Activated CD4-positive, alpha-beta T cell treated with anti-CD3 and anti-CD28 coated beads, Interleukin-2, amount 10 ng/mL, durations not matched to agents 7 days and 5 days (primary cell): Measurements from ENCODE around the gene MVB12B. TPM values are rescaled to one million over a fixed set of nuclear protein-coding genes. Genes with fewer than 3 reads are reported as not detected.

Experiments used
- CTCF ChIA-PET: fragments of 350-600 bp; sonication (Branson Sonifier 250); formaldehyde crosslinking; loops from one replicate; lab custom pipeline; 2021; ENCODE audit warnings: antibody characterized with exemption; lab: Charles Lee
- POLR2A ChIA-PET: fragments of 350-600 bp; sonication (Branson Sonifier 250); formaldehyde crosslinking; loops from one replicate; lab custom pipeline; 2021; ENCODE audit warnings: antibody characterized with exemption; lab: Charles Lee
- DNase-seq: peaks from one replicate; pipeline ENCODE4 v3.0.0-alpha.2; 2020
- H3K27ac Mint-ChIP-seq: one replicate; pipeline ENCODE4 v1.8.0; 2021; ENCODE audit warnings: mild to moderate bottlenecking, moderate library complexity, mixed read lengths
- H3K27me3 Mint-ChIP-seq: one replicate; pipeline ENCODE4 v1.8.0; 2021; ENCODE audit warnings: mixed read lengths
- H3K36me3 Mint-ChIP-seq: one replicate; pipeline ENCODE4 v1.8.0; 2021; ENCODE audit warnings: low read depth, mixed read lengths
- H3K4me1 Mint-ChIP-seq: one replicate; pipeline ENCODE4 v1.8.0; 2021; ENCODE audit warnings: mixed read lengths
- H3K4me3 Mint-ChIP-seq: one replicate; pipeline ENCODE4 v1.8.0; 2021; ENCODE audit warnings: mild to moderate bottlenecking, moderate library complexity, mixed read lengths
- H3K9me3 Mint-ChIP-seq: one replicate; pipeline ENCODE4 v1.8.0; 2021; ENCODE audit warnings: mixed read lengths
- total RNA-seq, 2 experiments: library from RNA; stranded (reverse); gene quantifications; one replicate each; pipeline ENCODE4 v1.2.3, GENCODE V29; 2021

The MVB12B gene
- total RNA-seq, 2 experiments from 2014 or later, result 7.3 to 7.6 TPM

- Mint-ChIP-seq H3K27ac (no peak overlapping the region), H3K27me3 (peaks cover 6% of the 10 kb centered on the region), H3K9me3 (peaks cover 4% of the 10 kb centered on the region), H3K4me1 (peaks cover 7% of the 10 kb centered on the region), H3K4me3 (no peak overlapping the region), H3K36me3 (no peaks in the 10 kb centered on the region)
- POLR2A ChIA-PET, result no interaction called here
- CTCF ChIA-PET, result interaction anchor here (1.1 kb wide), 1 partner anchor 12 kb away, joined by 3 read pairs; no protein-coding TSS in a partner anchor
- no peak for DNase-seq
Observed at GRCh38 chr9:126438741-126439401, 112.2 kb downstream of the MVB12B start.

- Mint-ChIP-seq H3K9me3 (peaks cover 4% of the 10 kb centered on the region), H3K27ac (no peak overlapping the region), H3K36me3 (no peaks in the 10 kb centered on the region), H3K27me3 (peaks cover 6% of the 10 kb centered on the region), H3K4me1 (peaks cover 9% of the 10 kb centered on the region), H3K4me3 (no peak overlapping the region)
- DNase-seq, result no peak
- ChIA-PET CTCF (interaction anchor here (1.1 kb wide), 1 partner anchor 13 kb away, joined by 3 read pairs; no protein-coding TSS in a partner anchor), POLR2A (no interaction called here)
Observed at GRCh38 chr9:126439402-126439765, 112.8 kb downstream of the MVB12B start.

DNA sequence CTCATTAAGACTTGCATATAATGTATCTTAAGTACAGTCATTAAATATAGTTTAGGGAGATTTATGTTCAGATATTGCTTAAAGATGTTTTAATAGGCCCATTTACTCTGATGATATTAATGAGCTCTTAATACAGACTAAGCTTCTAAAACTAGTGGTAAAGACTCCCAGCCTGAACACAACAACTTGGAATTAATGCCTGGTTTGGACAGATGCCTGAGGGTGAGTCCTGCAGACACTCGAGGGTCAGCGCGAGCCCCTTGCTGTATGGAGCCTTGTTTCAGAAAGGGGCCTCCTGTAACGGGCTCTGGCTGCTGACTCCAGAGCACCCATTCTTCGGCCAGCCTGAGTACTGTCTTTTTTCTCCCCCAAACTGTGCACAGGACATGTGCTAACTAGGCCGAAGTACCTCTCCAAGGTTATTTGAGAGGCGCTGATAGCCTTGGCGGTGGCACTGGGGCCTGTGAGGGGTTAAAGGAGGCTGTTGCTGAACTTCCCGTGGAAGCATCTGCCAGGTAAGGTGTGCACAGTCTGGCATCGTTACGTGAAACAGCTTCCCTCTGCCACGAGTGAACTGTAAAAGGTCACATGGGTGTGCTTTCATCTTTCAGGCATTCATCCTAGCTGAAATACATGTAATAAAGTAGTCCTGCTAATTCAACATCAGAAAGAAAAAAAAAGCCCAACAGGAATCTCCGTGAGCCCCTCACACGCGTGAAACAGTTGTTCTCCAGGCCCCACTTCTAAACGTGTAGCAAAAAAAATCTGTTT, 113.4 kb downstream of the MVB12B start:
- no peak for DNase-seq
- Mint-ChIP-seq H3K4me1 (peaks cover 11% of the 10 kb centered on the region), H3K27ac (no peak overlapping the region), H3K4me3 (no peak overlapping the region), H3K27me3 (peaks cover 6% of the 10 kb centered on the region), H3K36me3 (no peaks in the 10 kb centered on the region), H3K9me3 (peaks cover 4% of the 10 kb centered on the region)
- CTCF ChIA-PET, result interaction anchor here (1.1 kb wide), 1 partner anchor 13 kb away, joined by 3 read pairs; no protein-coding TSS in a partner anchor
- POLR2A ChIA-PET, result no interaction called here

GRCh38 chr9:126440940-126441339, 114.3 kb downstream of the MVB12B start:
- Mint-ChIP-seq H3K9me3 (peaks cover 4% of the 10 kb centered on the region), H3K27me3 (no peaks in the 10 kb centered on the region), H3K4me3 (no peak overlapping the region), H3K27ac (no peak overlapping the region), H3K36me3 (no peaks in the 10 kb centered on the region), H3K4me1 (peaks cover 11% of the 10 kb centered on the region)
- POLR2A ChIA-PET, result no interaction called here
- CTCF ChIA-PET, result interaction anchor here (1.0 to 1.3 kb wide), 2 partner anchors 16 to 20 kb away, joined by 3 read pairs; no protein-coding TSS in a partner anchor
- no peak for DNase-seq

- H3K27me3 Mint-ChIP-seq, result no peaks in the 10 kb centered on the region
- peaks cover 11% of the 10 kb centered on the region for H3K4me1 Mint-ChIP-seq
- no peak for DNase-seq
- no peaks in the 10 kb centered on the region for H3K36me3 Mint-ChIP-seq
- peaks cover 4% of the 10 kb centered on the region for H3K9me3 Mint-ChIP-seq
- ChIA-PET CTCF (interaction anchor here (0.9 to 1.0 kb wide), 2 partner anchors 11 to 13 kb away, joined by 3 to 4 read pairs; no protein-coding TSS in a partner anchor), POLR2A (no interaction called here)
- H3K4me3 Mint-ChIP-seq, result no peak overlapping the region
- H3K27ac Mint-ChIP-seq, result no peak overlapping the region
Observed at GRCh38 chr9:126442636-126443035, 116.0 kb downstream of the MVB12B start.

GRCh38 chr9:126443144-126443543, 116.5 kb downstream of the MVB12B start:
- POLR2A ChIA-PET, result no interaction called here
- peaks cover 4% of the 10 kb centered on the region for H3K9me3 Mint-ChIP-seq

GRCh38 chr9:126448136-126448535, 121.5 kb downstream of the MVB12B start:
- Mint-ChIP-seq H3K4me1 (peaks cover 6% of the 10 kb centered on the region), H3K36me3 (no peaks in the 10 kb centered on the region), H3K27ac (no peak overlapping the region), H3K4me3 (no peak overlapping the region), H3K27me3 (no peaks in the 10 kb centered on the region), H3K9me3 (no peaks in the 10 kb centered on the region)
- POLR2A ChIA-PET, result no interaction called here
- no peak for DNase-seq
- CTCF ChIA-PET, result interaction anchor here (0.6 to 1.4 kb wide), 3 partner anchors 8 to 138 kb away, joined by 3 to 6 read pairs (median 3); no protein-coding TSS in a partner anchor

More at GRCh38 chr9:126443144-126443543, 116.5 kb downstream of the MVB12B start:
- CTCF ChIA-PET, result interaction anchor here (0.9 to 1.0 kb wide), 2 partner anchors 10 to 13 kb away, joined by 3 to 4 read pairs; no protein-coding TSS in a partner anchor
- H3K27me3 Mint-ChIP-seq, result no peaks in the 10 kb centered on the region
- H3K36me3 Mint-ChIP-seq, result no peaks in the 10 kb centered on the region
- DNase-seq, result no peak
- no peak overlapping the region for H3K4me3 Mint-ChIP-seq
- H3K27ac Mint-ChIP-seq, result no peak overlapping the region
- H3K4me1 Mint-ChIP-seq, result peaks cover 13% of the 10 kb centered on the region

DNA sequence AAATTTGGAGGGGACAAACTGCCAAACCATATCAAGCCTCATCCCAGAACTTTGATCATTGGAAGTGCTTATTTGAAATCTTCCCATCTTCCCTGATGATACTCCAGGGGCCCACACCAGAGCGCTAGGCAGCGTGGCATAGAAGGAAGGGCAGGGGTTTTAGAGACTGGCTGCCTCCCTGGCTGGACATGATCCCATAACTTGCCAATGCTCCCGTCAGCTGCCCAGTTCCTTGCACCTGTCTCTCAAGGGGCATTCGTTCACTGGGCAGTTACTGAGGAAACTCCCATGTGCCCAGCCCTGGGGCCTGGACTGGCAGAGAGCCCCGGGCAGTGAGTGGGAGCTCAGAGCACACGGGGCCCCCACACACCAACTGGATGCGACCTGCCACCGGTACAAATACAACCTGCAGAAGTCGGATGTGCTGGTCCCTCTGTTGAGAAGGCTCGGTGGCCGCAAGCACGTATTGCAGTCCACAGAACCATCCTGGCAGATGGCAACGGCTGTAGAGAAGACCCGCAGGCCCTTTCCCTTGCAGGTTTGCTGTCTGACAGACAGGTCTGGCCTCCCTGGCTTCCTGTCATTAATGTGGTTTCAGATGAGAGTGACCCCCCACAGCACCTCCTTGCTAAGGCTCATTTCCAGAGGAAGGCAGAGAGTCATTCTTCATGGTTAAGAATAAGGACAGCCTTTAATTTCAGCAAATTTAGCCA, 122.4 kb downstream of the MVB12B start:
- ChIA-PET CTCF (interaction anchor here (1.4 kb wide), 1 partner anchor 20 kb away, joined by 6 read pairs; no protein-coding TSS in a partner anchor), POLR2A (no interaction called here)
- Mint-ChIP-seq H3K36me3 (no peaks in the 10 kb centered on the region), H3K4me1 (peaks cover 10% of the 10 kb centered on the region), H3K9me3 (no peaks in the 10 kb centered on the region), H3K27me3 (no peaks in the 10 kb centered on the region), H3K27ac (no peak overlapping the region), H3K4me3 (no peak overlapping the region)
- no peak for DNase-seq

- Mint-ChIP-seq H3K4me1 (peaks cover 6% of the 10 kb centered on the region), H3K4me3 (no peak overlapping the region), H3K9me3 (no peaks in the 10 kb centered on the region), H3K36me3 (no peaks in the 10 kb centered on the region), H3K27ac (no peak overlapping the region), H3K27me3 (no peaks in the 10 kb centered on the region)
- CTCF ChIA-PET, result no interaction called here
- POLR2A ChIA-PET, result no interaction called here
- no peak for DNase-seq
Observed at GRCh38 chr9:126449725-126450667, 123.4 kb downstream of the MVB12B start.

GRCh38 chr9:126450668-126451205, 124.1 kb downstream of the MVB12B start:
- Mint-ChIP-seq H3K4me1 (peaks cover 6% of the 10 kb centered on the region), H3K36me3 (no peaks in the 10 kb centered on the region), H3K9me3 (no peaks in the 10 kb centered on the region), H3K4me3 (no peak overlapping the region), H3K27ac (no peak overlapping the region), H3K27me3 (no peaks in the 10 kb centered on the region)
- ChIA-PET POLR2A (no interaction called here), CTCF (interaction anchor here (0.7 to 2.2 kb wide), 2 partner anchors 9 to 11 kb away, joined by 3 to 7 read pairs; no protein-coding TSS in a partner anchor)
- DNase-seq, result no peak

DNA sequence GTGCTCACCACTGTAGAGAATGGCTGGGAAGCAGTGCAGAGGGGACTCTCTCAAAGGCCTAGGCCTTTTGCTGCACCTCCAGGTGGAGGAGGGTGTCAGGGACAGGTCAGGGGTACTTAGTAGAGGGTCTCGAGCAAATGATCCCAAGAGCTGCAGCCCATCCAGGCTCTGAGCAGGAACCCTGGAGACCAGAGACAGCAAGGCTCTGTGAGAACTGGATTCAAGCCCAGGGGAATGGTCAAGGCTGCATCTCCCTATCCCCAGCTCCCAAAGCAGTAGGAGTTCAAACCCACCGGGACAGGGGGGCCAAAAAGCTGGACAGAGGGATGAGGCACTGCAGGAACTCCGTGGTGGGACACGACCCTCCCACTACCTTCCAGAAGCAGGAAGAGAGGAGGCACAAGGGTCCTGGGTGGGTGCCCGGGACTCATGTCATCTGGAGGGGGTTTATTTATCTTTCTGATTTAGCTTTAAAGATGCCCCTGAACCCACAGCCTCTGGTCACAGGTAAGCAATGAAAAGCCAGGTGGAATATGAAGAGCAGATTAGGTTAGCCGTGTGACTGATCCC, 124.8 kb downstream of the MVB12B start:
- Mint-ChIP-seq H3K36me3 (no peaks in the 10 kb centered on the region), H3K27me3 (peaks cover 2% of the 10 kb centered on the region), H3K4me3 (no peak overlapping the region), H3K27ac (no peak overlapping the region), H3K4me1 (peaks cover 6% of the 10 kb centered on the region), H3K9me3 (no peaks in the 10 kb centered on the region)
- no peak for DNase-seq
- POLR2A ChIA-PET, result no interaction called here
- CTCF ChIA-PET, result interaction anchor here (0.6 to 2.2 kb wide), 3 partner anchors 9 to 24 kb away, joined by 3 to 7 read pairs (median 6); no protein-coding TSS in a partner anchor
